Spinal cord (tissue), 10 donors: ENCODE data around the gene EBP. TPM values are rescaled to one million over a fixed set of nuclear protein-coding genes. Genes with fewer than 3 reads are reported as not detected.
"Not testable (repeated sequence)": the region's sequence is repeated elsewhere in the genome, so short reads cannot be mapped to it uniquely, and the experiment has no call there.

ENCODE experiments used
- DNase-seq, 6 donors: peaks; one replicate each; pipeline versions ENCODE4 v3.0.0 to v3.0.0-alpha.2; 2013 to 2015; ENCODE audit warnings: low spot score in 6 of 6, low read depth in 4 of 6
- H3K27ac ChIP-seq: one replicate; pipeline ENCODE4 v1.5.1; 2013; ENCODE audit warnings: low read depth, low read length, control low read depth
- H3K27me3 ChIP-seq: one replicate; pipeline ENCODE4 v1.6.1; 2013; ENCODE audit warnings: low read length; ENCODE audit not compliant: control insufficient read depth, insufficient read depth
- H3K36me3 ChIP-seq: one replicate; pipeline ENCODE4 v1.6.1; 2013; ENCODE audit warnings: low read length; ENCODE audit not compliant: control insufficient read depth, insufficient read depth
- H3K4me1 ChIP-seq: one replicate; pipeline ENCODE4 v1.6.1; 2013; ENCODE audit warnings: low read length; ENCODE audit not compliant: control insufficient read depth, insufficient read depth
- H3K4me3 ChIP-seq: one replicate; pipeline ENCODE4 v1.5.1; 2013; ENCODE audit warnings: low read depth, low read length, control low read depth
- H3K9me3 ChIP-seq: one replicate; pipeline ENCODE4 v1.6.1; 2013; ENCODE audit warnings: low read length; ENCODE audit not compliant: control insufficient read depth, insufficient read depth
- WGBS: methylation state at CpG from one replicate; pipeline ENCODE4 v1.1.5; 2013; ENCODE audit warnings: missing lambda C conversion rate; ENCODE audit not compliant: insufficient coverage; 5-methylcytosine and 5-hydroxymethylcytosine counted together
- polyA plus RNA-seq, 2 donors: library from polyadenylated mRNA; unstranded; fragments of 120-200 nt; gene quantifications; one replicate each; pipeline ENCODE4 v1.2.1, GENCODE V29; 2013; ENCODE audit not compliant: insufficient read length in 2 of 2
- total RNA-seq, 2 donors: library from RNA; depleted of rRNA in 1 of 2; stranded (reverse); fragments of 120-200 nt in 1 of 2; fragments of >200 nt in 1 of 2; gene quantifications; one replicate each; pipeline versions ENCODE4 v1.2.3 to v1.2.4, GENCODE V29; 2013 to 2014
- donor health status: healthy.

The EBP gene
- total and polyA plus RNA-seq, 4 donors, result 32.5 to 62.9 (median 60.4) TPM

DNA sequence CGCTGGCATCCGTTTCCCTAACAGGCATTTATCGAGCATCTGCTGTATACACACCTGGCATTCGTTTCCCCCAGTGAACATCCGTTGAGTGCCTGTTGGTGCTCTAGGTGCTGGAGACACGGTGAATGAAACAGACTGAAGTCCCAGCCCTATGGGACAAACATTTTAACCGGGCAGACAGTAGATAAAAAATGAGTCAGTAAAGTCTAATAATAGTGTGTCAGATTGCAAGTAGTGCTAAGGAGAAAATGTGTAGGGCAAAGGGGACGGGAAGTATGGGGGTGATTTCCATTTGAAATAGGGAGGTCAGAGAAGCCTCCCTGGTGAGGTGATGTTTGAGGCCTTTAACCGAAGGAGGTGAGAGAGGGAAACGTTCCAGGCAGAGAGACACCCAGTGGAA, 5.3 kb upstream of the EBP start:
- 76% methylated on average over 10 of the region's 10 CpGs for WGBS
- H3K4me3 ChIP-seq, result no peak overlapping the region
- no peak overlapping the region for H3K27ac ChIP-seq
- H3K36me3 ChIP-seq, result peaks cover 35% of the 10 kb centered on the region
- DNase-seq, result no peak
- no peaks in the 10 kb centered on the region for H3K27me3 ChIP-seq
- H3K4me1 ChIP-seq, result no peaks in the 10 kb centered on the region
- H3K9me3 ChIP-seq, result peaks cover 2% of the 10 kb centered on the region

DNA sequence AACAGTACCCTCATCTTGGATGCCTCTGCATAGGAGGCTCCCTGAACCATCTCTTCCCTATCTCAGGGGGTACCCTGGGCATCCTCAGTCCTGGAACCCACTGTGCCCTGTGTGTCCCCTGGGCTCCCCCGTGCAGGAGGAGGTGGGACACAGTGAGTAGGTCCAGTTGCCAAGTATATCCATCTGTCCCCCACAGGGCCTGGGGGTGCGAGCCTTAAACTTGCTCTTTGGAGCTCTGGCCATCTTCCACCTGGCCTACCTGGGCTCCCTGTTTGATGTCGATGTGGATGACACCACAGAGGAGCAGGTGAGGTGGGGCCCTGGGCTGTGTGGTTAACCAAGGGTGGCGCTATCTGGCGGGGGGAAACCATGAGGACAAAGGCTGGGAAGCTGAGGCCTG, 4.6 kb upstream of the EBP start:
- no peaks in the 10 kb centered on the region for H3K4me1 ChIP-seq
- peaks cover 31% of the 10 kb centered on the region for H3K36me3 ChIP-seq
- 71% methylated on average over 5 of the region's 5 CpGs for WGBS
- no peaks in the 10 kb centered on the region for H3K27me3 ChIP-seq
- H3K9me3 ChIP-seq, result peaks cover 2% of the 10 kb centered on the region
- DNase-seq, result no peak
- no peak overlapping the region for H3K4me3 ChIP-seq
- H3K27ac ChIP-seq, result no peak overlapping the region

DNA sequence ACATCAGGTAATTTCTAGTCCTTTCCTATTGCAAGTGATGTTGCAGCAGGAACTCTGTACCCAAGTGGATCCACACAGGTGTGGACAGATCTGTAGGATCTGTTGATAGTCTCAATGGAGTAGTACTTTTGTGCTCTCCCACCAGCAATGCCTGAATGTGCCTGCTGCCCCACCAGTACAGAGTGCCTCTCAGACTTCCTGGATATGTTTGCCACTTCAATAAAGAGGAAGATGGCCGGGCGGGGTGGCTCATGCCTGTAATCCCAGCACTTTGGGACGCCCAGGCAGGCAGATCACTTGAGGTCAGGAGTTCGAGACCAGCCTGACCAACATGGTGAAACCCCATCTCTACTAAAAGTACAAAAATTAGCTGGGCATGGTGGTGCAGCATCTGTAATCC, 2.1 kb upstream of the EBP start:
- not testable (repeated sequence) for H3K27me3 ChIP-seq, DNase-seq, H3K4me1 ChIP-seq, H3K27ac ChIP-seq, H3K4me3 ChIP-seq, H3K9me3 ChIP-seq
- H3K36me3 ChIP-seq, result peaks cover 16% of the 10 kb centered on the region
- WGBS, result 50% methylated on average over 2 of the region's 4 CpGs

DNA sequence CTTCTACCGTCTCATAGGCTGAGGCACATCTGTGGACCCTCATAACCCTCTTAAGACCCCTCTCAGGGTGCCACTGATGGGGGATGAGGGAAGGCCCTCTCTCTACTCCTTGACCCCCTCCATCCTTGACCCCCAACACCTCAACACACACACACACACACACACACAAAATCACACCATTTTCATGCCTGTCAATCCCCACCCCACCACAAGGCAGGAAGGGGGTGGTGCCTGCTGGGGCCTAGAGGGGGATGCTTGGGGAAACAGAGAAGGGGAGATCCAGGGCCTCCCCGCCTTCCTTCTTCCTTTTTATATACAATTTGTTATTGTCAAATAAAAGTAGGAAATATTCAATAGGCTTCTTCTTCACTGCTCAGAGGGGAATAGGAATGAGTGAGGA, 1.2 kb upstream of the EBP start:
- Histone ChIP-seq H3K4me3 (no peak overlapping the region), H3K36me3 (peaks cover 11% of the 10 kb centered on the region), H3K27me3 (no peaks in the 10 kb centered on the region), H3K9me3 (peaks cover 2% of the 10 kb centered on the region), H3K27ac (no peak overlapping the region), H3K4me1 (peaks cover 10% of the 10 kb centered on the region)
- no peak for DNase-seq
- no CpG with 5 or more reads among the region's 2 CpGs for WGBS

- H3K27me3 ChIP-seq, result no peaks in the 10 kb centered on the region
- peak in 4 of 6 donors; percentile 6 to 81 (median 24) for DNase-seq
These were observed 644 bp upstream of the EBP start for GRCh38 chrX:48520976-48521352.

DNA sequence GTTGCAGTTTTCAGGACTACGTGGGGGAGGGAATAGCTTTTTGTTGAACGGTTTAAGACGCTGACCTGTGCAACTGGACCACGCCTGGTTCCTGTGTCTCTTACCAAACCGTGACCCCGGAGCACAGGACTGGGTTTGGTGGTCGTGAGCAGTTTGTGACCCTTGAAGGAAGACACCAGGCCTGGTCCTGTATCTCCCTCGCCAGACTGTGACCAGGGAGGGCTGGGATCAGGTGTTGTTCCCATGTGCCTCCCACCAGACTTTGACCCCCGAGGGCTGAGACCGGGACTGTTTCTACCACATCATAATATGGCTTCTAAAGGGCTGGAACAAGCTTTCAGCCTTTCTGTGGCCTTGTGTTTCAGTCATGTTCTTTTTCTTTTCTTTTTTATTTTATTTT, 683 bp downstream of the EBP start:
- no peaks in the 10 kb centered on the region for H3K27me3 ChIP-seq
- WGBS, result 44% methylated on average over 10 of the region's 10 CpGs
- peak overlapping the region; percentile 6 for H3K27ac ChIP-seq
- H3K36me3 ChIP-seq, result no peaks in the 10 kb centered on the region
- H3K4me3 ChIP-seq, result peak overlapping the region; percentile 50
- no peaks in the 10 kb centered on the region for H3K9me3 ChIP-seq
- DNase-seq, result no peak
- H3K4me1 ChIP-seq, result peaks cover 10% of the 10 kb centered on the region

More at GRCh38 chrX:48520976-48521352, 644 bp upstream of the EBP start:
- 44% methylated on average over 2 of the region's 2 CpGs for WGBS
- Histone ChIP-seq H3K4me3 (peak overlapping the region; percentile 50), H3K9me3 (peaks cover 2% of the 10 kb centered on the region), H3K4me1 (peaks cover 10% of the 10 kb centered on the region), H3K36me3 (peaks cover 8% of the 10 kb centered on the region), H3K27ac (peak overlapping the region; percentile 6)

- Histone ChIP-seq H3K27ac (no peak overlapping the region), H3K27me3 (no peaks in the 10 kb centered on the region), H3K4me3 (no peak overlapping the region), H3K36me3 (peaks cover 7% of the 10 kb centered on the region), H3K4me1 (peaks cover 10% of the 10 kb centered on the region), H3K9me3 (no peaks in the 10 kb centered on the region)
- no peak for DNase-seq
- 89% methylated on average over 11 of the region's 12 CpGs for WGBS
These were observed 2.1 kb downstream of the EBP start for GRCh38 chrX:48523682-48524081.

DNA sequence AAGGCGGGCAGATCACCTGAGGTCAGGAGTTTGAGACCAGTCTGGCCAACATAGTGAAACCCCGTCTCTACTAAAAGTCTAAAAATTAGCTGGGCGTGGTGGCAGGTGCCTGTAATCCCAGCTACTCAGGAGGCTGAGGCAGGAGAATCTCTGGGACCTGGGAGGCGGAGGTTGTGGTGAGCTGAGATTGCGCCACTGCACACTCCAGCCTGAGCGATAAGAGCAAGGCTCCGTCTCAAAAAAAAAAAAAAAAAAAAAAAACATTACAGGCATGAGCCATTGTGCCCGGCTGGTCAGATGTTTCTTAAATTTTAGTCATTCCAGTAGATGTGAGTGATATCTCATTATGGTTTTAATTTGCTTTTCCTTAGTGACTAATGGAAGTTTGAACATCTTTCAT, 4.2 kb downstream of the EBP start:
- not testable (repeated sequence) for H3K27ac ChIP-seq, DNase-seq, H3K4me1 ChIP-seq, H3K9me3 ChIP-seq, H3K4me3 ChIP-seq, H3K27me3 ChIP-seq
- 86% methylated on average over 2 of the region's 8 CpGs for WGBS
- peaks cover 12% of the 10 kb centered on the region for H3K36me3 ChIP-seq

DNA sequence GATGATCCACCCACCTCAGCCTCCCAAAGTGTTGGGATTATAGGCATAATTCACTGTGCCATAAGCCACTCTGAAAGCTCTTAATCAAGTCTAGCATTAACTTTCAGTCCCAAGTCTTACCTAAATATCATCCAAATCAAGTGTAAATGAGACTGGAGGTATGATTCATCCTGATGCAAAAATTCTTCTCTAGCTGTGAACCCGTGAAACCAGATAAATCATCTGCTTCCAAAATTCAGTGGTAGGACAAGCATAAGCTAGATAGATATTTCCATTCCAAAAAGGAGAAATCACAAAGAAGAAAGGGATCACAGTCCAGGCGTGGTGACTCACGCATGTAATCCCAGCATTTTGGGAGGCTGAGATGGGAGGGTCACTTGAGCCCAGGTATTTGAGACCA, 9.1 kb downstream of the EBP start:
- Histone ChIP-seq H3K4me1 (no peaks in the 10 kb centered on the region), H3K27me3 (no peaks in the 10 kb centered on the region), H3K36me3 (peaks cover 17% of the 10 kb centered on the region), H3K9me3 (no peaks in the 10 kb centered on the region), H3K4me3 (no peak overlapping the region), H3K27ac (no peak overlapping the region)
- 100% methylated on average over 1 of the region's 3 CpGs for WGBS
- DNase-seq, result no peak

DNA sequence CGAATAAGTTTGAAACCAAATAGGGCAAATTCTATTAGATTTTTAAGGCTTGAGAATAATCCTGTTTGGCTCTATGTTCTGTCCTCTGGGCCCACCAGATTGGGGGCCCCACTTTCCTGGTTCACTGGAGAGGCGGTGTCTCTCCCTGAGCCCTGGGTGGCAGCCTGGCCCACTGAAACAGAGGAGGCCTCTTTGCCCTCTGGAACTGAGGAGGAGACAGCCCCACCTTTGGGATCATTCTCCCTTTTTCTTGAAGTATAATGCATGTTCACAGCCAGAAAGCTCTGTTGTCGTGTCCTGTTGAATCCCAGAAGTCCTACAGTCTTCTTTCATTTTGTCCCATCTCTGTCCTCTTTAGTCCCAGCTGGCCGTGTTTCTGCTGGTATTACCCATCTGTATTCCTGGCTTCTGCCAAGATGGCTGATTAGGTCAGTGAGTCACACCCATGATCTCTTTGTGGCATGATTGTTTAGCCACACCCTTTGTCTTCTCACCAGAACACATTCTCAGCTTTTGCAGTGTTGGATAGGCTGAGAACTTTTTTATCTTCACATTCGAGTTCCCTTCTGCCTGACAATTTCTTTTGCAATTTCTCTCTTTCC, 9.9 kb downstream of the EBP start:
- Histone ChIP-seq H3K4me1 (no peaks in the 10 kb centered on the region), H3K4me3 (no peak overlapping the region), H3K36me3 (peaks cover 17% of the 10 kb centered on the region), H3K27me3 (no peaks in the 10 kb centered on the region), H3K9me3 (no peaks in the 10 kb centered on the region), H3K27ac (no peak overlapping the region)
- DNase-seq, result no peak
- 59% methylated on average over 5 of the region's 5 CpGs for WGBS
